ENCODE data around the gene HEPACAM. TPM values are rescaled to one million over a fixed set of nuclear protein-coding genes. Genes with fewer than 3 reads are reported as not detected.

Gene HEPACAM
- total RNA-seq, 1 donor from 2014 or later = under 0.01 TPM

DNA sequence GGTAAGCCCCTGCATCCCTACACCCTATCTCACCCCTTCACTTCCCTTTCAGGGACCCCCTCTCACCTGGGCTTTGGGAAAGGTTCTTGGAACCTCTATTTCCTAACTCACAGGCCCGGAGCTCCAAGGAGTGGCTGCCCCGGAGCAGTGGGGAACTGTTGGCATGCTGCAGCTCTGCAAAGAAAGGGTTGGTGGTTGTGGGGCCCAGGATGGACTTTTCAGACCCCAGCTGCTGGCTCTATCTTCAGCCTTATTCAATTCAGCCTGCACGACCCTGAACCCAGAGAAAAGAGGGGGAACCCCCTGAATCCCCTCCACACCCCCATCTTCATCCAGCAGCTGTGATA is 48.2 kb downstream of the HEPACAM start:
- DNase-seq (ENCODE audit: low read depth) = no peak
- H3K4me3 ChIP-seq (ENCODE audit: low read depth, low read length) = no peak overlapping the region
- TF ChIP-seq, protein P1, sequence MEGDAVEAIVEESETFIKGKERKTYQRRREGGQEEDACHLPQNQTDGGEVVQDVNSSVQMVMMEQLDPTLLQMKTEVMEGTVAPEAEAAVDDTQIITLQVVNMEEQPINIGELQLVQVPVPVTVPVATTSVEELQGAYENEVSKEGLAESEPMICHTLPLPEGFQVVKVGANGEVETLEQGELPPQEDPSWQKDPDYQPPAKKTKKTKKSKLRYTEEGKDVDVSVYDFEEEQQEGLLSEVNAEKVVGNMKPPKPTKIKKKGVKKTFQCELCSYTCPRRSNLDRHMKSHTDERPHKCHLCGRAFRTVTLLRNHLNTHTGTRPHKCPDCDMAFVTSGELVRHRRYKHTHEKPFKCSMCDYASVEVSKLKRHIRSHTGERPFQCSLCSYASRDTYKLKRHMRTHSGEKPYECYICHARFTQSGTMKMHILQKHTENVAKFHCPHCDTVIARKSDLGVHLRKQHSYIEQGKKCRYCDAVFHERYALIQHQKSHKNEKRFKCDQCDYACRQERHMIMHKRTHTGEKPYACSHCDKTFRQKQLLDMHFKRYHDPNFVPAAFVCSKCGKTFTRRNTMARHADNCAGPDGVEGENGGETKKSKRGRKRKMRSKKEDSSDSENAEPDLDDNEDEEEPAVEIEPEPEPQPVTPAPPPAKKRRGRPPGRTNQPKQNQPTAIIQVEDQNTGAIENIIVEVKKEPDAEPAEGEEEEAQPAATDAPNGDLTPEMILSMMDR (conservative IDR thresholded peaks at IDR 0.05; ENCODE audit: low read depth, low read length) = no peak

DNA sequence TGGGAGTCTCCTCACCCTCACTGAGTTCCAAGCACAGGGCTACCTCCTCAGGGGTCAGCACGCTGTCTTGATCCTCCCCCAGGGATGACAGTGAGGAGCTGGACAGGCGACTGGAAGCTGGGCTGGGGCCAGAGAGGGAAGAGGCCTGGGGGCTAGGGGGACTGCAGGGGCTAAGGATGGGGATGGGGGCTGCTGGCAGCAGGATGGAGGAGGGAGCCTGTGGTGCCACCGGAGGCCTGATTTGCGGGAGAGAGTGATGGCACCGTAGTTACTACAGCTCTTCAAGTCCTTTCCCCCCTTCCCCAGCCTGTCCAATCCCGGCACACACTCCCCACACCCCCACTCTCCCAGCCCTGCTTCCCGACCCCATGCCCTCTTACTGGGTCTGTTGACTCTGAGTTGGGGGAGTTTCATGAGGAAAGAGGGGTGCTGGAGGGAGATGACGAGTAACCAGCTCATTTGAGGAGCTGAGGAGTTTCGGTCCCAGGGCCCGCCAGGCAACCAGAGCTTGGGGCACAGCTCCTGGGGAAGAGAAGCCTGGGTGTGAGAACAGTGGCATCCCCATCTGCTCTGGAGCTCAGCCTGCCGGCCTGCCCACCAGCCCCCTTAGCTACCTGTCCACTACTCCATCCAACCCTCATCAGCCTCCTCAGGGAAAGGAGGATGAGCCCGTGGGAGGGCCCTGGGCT is 48.7 kb downstream of the HEPACAM start:
- no peak for DNase-seq (ENCODE audit: low read depth)
- no peak overlapping the region for H3K4me3 ChIP-seq (ENCODE audit: low read depth, low read length)
- TF ChIP-seq, protein P1 (conservative IDR thresholded peaks at IDR 0.05; ENCODE audit: low read depth, low read length) = no peak

DNA sequence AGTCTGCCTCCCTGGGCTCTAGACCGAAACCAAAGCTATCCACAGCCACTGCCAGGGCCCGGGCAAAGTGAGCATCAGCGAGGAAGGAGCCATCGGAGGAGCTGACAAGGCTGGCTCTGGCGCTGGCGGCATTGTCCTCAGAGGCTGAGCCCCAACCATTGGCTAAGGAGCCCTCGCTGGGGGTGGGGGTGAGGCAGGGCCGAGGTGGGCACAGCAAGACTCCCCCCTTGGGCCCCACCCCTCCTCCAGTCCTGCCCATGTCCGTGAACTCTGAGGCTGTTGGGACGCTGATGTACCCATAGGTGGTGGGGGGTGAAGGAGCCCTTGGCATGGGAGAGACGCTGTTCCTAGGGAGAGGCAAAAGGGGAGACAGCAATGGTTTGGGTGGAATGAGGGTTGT is 49.4 kb downstream of the HEPACAM start:
- no peak for DNase-seq (ENCODE audit: low read depth)
- H3K4me3 ChIP-seq (ENCODE audit: low read depth, low read length) = no peak overlapping the region
- TF ChIP-seq, protein P1 (conservative IDR thresholded peaks at IDR 0.05; ENCODE audit: low read depth, low read length) = no peak

DNA sequence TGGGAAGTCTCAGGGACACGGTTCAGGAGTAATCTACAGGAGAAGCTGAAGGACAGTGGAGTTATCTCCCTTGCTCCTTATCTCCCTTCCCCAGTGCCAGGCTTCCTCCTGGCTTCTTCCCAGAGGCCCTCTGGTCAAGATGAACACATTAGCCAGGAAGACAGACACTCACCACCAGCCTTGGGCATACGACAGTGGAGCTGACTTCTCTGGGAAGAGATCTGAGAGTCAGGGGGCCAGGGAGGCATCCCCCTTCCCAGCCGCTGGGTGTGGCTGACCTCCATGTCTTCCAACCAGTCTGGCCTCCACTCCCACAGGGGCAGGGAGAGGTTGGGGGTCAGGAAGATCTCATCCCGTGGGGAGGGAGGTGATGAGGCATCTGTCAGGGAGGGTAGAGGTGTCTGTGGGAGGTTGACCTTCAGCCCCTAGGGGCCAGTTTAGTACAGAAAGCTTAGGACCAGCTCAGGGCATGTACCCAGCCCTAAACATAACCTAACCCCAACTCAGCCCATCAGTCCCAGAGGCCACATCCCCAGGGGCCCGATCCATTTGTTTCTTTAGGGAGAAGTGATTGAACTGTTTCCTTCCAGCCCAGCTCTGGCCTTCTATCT is 50.9 kb downstream of the HEPACAM start:
- TF ChIP-seq, protein P1 (conservative IDR thresholded peaks at IDR 0.05; ENCODE audit: low read depth, low read length) = no peak
- no peak overlapping the region for H3K4me3 ChIP-seq (ENCODE audit: low read depth, low read length)
- DNase-seq (ENCODE audit: low read depth) = no peak

DNA sequence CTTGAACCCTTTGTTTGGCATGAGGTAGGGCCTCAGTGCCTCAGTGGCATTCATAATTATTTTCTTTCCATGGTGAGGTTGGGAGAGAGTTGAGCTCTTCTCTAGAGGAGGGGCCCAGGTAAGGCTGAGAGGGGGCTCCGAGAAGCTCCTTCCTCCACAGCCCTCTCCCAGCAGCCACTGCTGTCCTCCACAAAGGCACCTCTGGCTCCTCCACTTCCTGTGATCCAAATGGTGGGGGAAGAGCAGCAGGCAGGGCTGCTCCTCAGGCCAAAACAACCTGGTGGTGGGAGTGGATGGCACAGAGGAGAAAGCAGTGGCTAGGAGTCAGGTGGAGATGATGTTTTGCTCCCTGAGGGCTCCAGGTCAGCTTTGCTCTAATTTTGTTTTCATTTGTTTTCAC is 51.5 kb downstream of the HEPACAM start:
- no peak for DNase-seq (ENCODE audit: low read depth)
- TF ChIP-seq, protein P1 (conservative IDR thresholded peaks at IDR 0.05; ENCODE audit: low read depth, low read length) = no peak
- no peak overlapping the region for H3K4me3 ChIP-seq (ENCODE audit: low read depth, low read length)

DNA sequence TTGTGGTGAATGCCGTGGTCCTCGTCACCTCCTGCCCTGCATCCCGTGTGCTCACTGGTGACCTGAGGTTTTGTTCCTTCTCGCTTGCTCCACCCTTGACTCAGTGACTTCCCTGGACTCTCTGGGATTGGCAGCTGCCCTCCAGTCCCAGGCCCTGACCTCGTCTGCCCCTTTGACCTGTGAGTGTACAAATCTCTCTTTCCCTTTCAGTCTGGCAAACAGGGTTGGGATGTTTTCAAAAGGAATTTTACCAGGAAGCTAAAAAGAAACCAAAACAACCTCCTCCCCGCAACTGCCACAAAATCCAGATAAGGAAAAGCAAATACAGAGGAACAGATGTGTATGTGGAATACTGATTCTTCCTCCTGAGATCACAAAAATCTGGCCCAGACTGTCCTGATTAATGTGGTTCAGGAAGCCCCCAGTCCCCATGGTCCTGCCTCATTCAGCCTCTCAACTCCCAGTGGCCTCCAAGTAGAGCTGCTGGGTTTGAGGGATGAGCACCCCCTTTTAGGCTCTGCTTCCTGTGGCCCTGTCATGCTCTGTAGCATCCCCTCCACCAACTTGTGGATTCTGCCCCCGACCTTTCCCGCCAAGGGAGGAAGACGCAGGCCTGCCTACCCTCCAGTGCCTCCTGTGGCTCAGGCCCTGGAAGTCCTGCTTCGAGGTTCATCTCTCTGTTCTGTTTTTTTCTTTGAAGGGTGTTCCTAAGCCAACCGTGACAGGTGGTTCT is 53.3 kb downstream of the HEPACAM start:
- DNase-seq (ENCODE audit: low read depth) = no peak
- no peak overlapping the region for H3K4me3 ChIP-seq (ENCODE audit: low read depth, low read length)
- TF ChIP-seq, protein P1 (conservative IDR thresholded peaks at IDR 0.05; ENCODE audit: low read depth, low read length) = no peak
